Hepatocyte (in vitro differentiated cells): ENCODE data around the gene KMT5B.

Experiments used
- CTCF ChIP-seq: fragments of 200-600 bp; sonication (generic); IDR thresholded peaks from 2 replicates; pipeline ENCODE4 v1.5.1; 2016; ENCODE audit warnings: antibody characterized with exemption, mild to moderate bottlenecking; ENCODE audit not compliant: poor library complexity
- EZH2 ChIP-seq: fragments of 200-600 bp; sonication (generic); IDR thresholded peaks from 2 replicates; pipeline ENCODE4 v1.6.1; 2016; ENCODE audit warnings: antibody characterized with exemption, mild to moderate bottlenecking, borderline replicate concordance
- EZH2phosphoT487 ChIP-seq: fragments of 200-600 bp; sonication (generic); IDR thresholded peaks from one replicate; pipeline ENCODE4 v1.6.1; 2018; ENCODE audit warnings: antibody characterized with exemption, mild to moderate bottlenecking, low read depth, moderate library complexity; ENCODE audit not compliant: unreplicated experiment, severe bottlenecking

DNA sequence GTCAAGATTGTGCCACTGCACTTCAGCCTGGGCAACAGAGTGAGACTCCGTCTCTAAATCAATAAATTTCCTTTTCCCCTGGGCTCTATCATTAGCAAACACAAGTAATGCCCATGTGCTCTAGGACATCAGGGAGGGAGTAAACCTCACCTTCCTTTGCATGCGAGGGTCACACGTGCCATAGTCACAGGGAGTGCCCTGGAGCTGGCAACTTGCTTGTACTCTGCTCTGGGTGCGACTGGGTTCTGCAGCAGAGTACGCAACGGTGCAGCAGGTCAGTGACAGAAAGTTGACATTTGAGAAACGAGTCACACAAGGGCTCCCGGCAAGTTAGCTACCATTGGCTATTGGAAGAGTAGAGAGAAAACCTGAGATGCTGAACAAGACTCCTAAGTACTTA is 59.4 kb downstream of the KMT5B start:
- TF ChIP-seq CTCF (no peak), EZH2 (no peak), EZH2phosphoT487 (no peak)
